Measurements from ENCODE around the gene TP53TG3B.
"Not testable (repeated sequence)": the region's sequence is repeated elsewhere in the genome, so short reads cannot be mapped to it uniquely, and the experiment has no call there.

Gene TP53TG3B, protein sequence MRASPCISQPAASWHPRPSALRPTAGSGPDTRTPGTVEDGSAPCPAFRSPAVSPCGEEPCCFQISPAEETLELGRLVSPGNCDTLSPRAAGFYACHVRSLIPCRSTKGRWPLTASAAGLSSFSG

GRCh38 chr16:33360541-33360940 lies at the start of gene TP53TG3B:
Gene TP53TG3B, plus strand, starts transcription at chr16:33360841. Its CDS starts 68 bp downstream, at chr16:33360909.
- DNase-seq (ENCODE audit: low read depth, low spot score), result not testable (repeated sequence)

- peak; percentile 47 for DNase-seq (ENCODE audit: low read depth, low spot score)
These were observed 24.2 kb upstream of the TP53TG3B start for GRCh38 chr16:33336226-33337012.

DNA sequence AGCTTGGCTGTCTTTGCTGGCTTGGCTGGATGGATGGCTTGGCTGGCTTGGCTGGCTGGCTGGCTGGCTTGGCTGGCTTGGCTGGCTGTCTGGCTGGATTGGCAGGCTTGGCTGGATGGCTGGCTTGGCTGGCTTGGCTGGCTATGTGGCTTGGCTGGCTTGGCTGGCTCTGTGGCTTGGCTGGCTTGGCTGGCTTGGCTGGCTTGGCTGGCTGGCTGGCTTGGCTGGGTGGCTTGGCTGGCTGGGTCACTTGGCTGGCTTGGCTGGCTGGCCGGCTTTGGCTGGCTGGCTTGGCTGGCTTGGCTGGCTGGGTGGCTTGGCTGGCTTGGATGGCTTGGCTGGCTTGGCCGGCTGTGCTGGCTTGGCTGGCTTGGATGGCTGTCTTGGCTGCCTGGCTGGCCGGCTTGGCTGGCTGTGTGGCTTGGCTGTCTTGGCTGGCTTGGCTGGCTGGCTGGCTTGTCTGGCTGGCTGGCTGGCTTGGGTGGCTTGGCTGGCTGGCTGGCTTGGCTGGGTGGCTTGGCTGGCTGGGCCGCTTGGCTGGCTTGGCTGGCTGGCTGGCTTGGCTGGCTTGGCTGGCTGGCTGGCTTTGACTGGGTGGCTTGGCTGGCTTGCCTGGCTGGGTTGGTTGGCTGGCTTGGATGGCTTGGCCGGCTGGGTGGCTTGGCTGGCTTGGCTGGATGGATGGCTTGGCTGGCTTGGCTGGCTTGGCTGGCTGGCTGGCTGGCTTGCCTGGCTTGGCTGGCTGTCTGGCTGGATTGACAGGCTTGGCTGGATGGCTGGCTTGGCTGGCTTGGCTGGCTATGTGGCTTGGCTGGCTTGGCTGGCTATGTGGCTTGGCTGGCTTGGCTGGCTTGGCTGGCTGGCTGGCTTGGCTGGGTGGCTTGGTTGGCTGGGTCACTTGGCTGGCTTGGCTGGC lies 22.8 kb upstream of the TP53TG3B start:
- DNase-seq (ENCODE audit: low read depth, low spot score), result peak; percentile 33

DNA sequence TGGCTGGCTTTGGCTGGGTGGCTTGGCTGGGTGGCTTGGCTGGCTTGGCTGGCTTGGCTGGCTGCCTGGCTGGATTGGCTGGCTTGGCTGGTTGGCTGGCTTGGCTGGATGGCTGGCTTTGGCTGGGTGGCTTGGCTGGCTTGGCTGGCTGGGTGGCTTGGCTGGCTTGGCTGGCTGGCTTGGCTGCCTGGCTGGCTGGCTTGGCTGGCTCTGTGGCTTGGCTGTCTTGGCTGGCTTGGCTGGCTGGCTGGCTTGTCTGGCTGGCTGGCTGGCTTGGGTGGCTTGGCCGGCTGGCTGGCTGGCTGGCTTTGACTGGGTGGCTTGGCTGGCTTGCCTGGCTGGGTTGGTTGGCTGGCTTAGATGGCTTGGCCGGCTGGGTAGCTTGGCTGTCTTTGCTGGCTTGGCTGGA lies 22.1 kb upstream of the TP53TG3B start:
- DNase-seq (ENCODE audit: low read depth, low spot score), result peak; percentile 22

- DNase-seq (ENCODE audit: low read depth, low spot score), result peak; percentile 56
These were observed 21.3 kb upstream of the TP53TG3B start for GRCh38 chr16:33339093-33340061.

Measured in activated CD4-positive, CD25-positive, alpha-beta regulatory T cell treated with anti-CD3 and anti-CD28 coated beads, Interleukin-2, amount 50 U/mL, for 16 hours (primary cell).